WTC11 (cell line): ENCODE data around the gene EWSR1. TPM values are rescaled to one million over a fixed set of nuclear protein-coding genes. Genes with fewer than 3 reads are reported as not detected.

ENCODE experiments used
- ATAC-seq: fragments of 200-7000 bp; cut with Tn5 transposase; 2 replicates; pipeline ENCODE4 v1.10.0; 2021; ENCODE audit warnings: mild to moderate bottlenecking, moderate library complexity
- CTCF ChIA-PET: fragments of 300-600 bp; sonication (Branson Sonifier 250); formaldehyde crosslinking; loops from one replicate; lab custom pipeline; 2021; ENCODE audit warnings: antibody characterized with exemption; lab: Charles Lee
- POLR2A ChIA-PET: fragments of 350-600 bp; sonication (Branson Sonifier 250); formaldehyde crosslinking; loops from one replicate; lab custom pipeline; 2021; ENCODE audit warnings: antibody characterized with exemption; lab: Charles Lee
- DNase-seq: peaks from one replicate; pipeline ENCODE4 v3.0.0; 2021; ENCODE audit warnings: low spot score
- H3K27ac Mint-ChIP-seq: 2 replicates; pipeline ENCODE4 v1.8.0; 2021; ENCODE audit warnings: mixed read lengths
- H3K27me3 Mint-ChIP-seq: 2 replicates; pipeline ENCODE4 v1.8.0; 2021; ENCODE audit warnings: low read depth, mild to moderate bottlenecking, moderate library complexity, mixed read lengths
- H3K36me3 Mint-ChIP-seq: 2 replicates; pipeline ENCODE4 v1.8.0; 2021; ENCODE audit warnings: mixed read lengths
- H3K4me1 Mint-ChIP-seq: 2 replicates; pipeline ENCODE4 v1.8.0; 2022; ENCODE audit warnings: mixed read lengths
- H3K4me3 Mint-ChIP-seq: 2 replicates; pipeline ENCODE4 v1.8.0; 2021; ENCODE audit warnings: mild to moderate bottlenecking, moderate library complexity, mixed read lengths
- H3K9me3 Mint-ChIP-seq: 2 replicates; pipeline ENCODE4 v1.8.0; 2021; ENCODE audit warnings: mixed read lengths
- CBFB ChIP-seq: sonication (generic); formaldehyde crosslinking; IDR thresholded peaks from 2 replicates; pipeline ENCODE4 v1.8.1; 2022; ENCODE audit warnings: mild to moderate bottlenecking, low read depth, missing genetic modification reagents
- CREB1 ChIP-seq: sonication (generic); formaldehyde crosslinking; IDR thresholded peaks from 2 replicates; pipeline ENCODE4 v1.8.0; 2023; ENCODE audit warnings: mild to moderate bottlenecking, missing genetic modification reagents
- E2F1 ChIP-seq: sonication (generic); formaldehyde crosslinking; IDR thresholded peaks from 2 replicates; pipeline ENCODE4 v1.8.0; 2022; ENCODE audit warnings: mild to moderate bottlenecking, missing genetic modification reagents
- ELF4 ChIP-seq: sonication (generic); formaldehyde crosslinking; IDR thresholded peaks from 2 replicates; pipeline ENCODE4 v1.8.1; 2022; ENCODE audit warnings: low read depth, mild to moderate bottlenecking, moderate library complexity, missing genetic modification reagents
- ERG ChIP-seq: fragments of 250-450 bp; sonication (Bioruptor Pico); IDR thresholded peaks from 2 replicates; pipeline ENCODE4 v1.8.0; 2021; ENCODE audit warnings: mild to moderate bottlenecking
- ESRRA ChIP-seq: sonication (generic); formaldehyde crosslinking; IDR thresholded peaks from 2 replicates; pipeline ENCODE4 v1.8.1; 2022; ENCODE audit warnings: mild to moderate bottlenecking, missing genetic modification reagents, borderline replicate concordance
- FOXK1 ChIP-seq: sonication (generic); formaldehyde crosslinking; IDR thresholded peaks from 2 replicates; pipeline ENCODE4 v1.8.0; 2022; ENCODE audit warnings: mild to moderate bottlenecking, moderate library complexity, missing genetic modification reagents
- GRHL2 ChIP-seq: fragments of 250-450 bp; sonication (Bioruptor Pico); IDR thresholded peaks from 2 replicates; pipeline ENCODE4 v1.8.0; 2022; ENCODE audit warnings: mild to moderate bottlenecking, moderate library complexity; ENCODE audit not compliant: insufficient replicate concordance, severe bottlenecking
- IRF2 ChIP-seq: sonication (generic); formaldehyde crosslinking; IDR thresholded peaks from 2 replicates; pipeline ENCODE4 v1.8.0; 2022; ENCODE audit warnings: low read depth, missing genetic modification reagents, borderline replicate concordance
- JUN ChIP-seq: sonication (generic); formaldehyde crosslinking; IDR thresholded peaks from 2 replicates; pipeline ENCODE4 v1.8.0; 2023; ENCODE audit warnings: mild to moderate bottlenecking, missing genetic modification reagents
- MXD4 ChIP-seq: fragments of 250-450 bp; sonication (Bioruptor Pico); IDR thresholded peaks from 2 replicates; pipeline ENCODE4 v1.8.0; 2021; ENCODE audit warnings: mild to moderate bottlenecking, moderate library complexity, borderline replicate concordance
- MYBL2 ChIP-seq: sonication (generic); formaldehyde crosslinking; IDR thresholded peaks from 2 replicates; pipeline ENCODE4 v1.8.1; 2023; ENCODE audit warnings: mild to moderate bottlenecking, moderate library complexity, missing genetic modification reagents
- NFYB ChIP-seq: sonication (generic); formaldehyde crosslinking; conservative IDR thresholded peaks from 2 replicates; pipeline ENCODE4 v1.8.0; 2022; ENCODE audit warnings: low read depth, missing genetic modification reagents
- PREB ChIP-seq: sonication (generic); formaldehyde crosslinking; IDR thresholded peaks from 2 replicates; pipeline ENCODE4 v1.8.1; 2022; ENCODE audit warnings: mild to moderate bottlenecking, missing genetic modification reagents, moderate library complexity, borderline replicate concordance
- TCF7 ChIP-seq: sonication (generic); formaldehyde crosslinking; IDR thresholded peaks from 2 replicates; pipeline ENCODE4 v1.8.0; 2022; ENCODE audit warnings: mild to moderate bottlenecking, low read depth, missing genetic modification reagents, moderate library complexity
- TEAD4 ChIP-seq: sonication (generic); formaldehyde crosslinking; IDR thresholded peaks from 2 replicates; pipeline ENCODE4 v1.8.0; 2022; ENCODE audit warnings: mild to moderate bottlenecking, missing genetic modification reagents
- USF2 ChIP-seq: sonication (generic); formaldehyde crosslinking; IDR thresholded peaks from 2 replicates; pipeline ENCODE4 v1.8.1; 2023; ENCODE audit warnings: mild to moderate bottlenecking, missing genetic modification reagents, moderate library complexity
- ZNF232 ChIP-seq: sonication (generic); formaldehyde crosslinking; IDR thresholded peaks from 2 replicates; pipeline ENCODE4 v1.8.0; 2022; ENCODE audit warnings: mild to moderate bottlenecking, missing genetic modification reagents
- ZNF416 ChIP-seq: fragments of 250-450 bp; sonication (Bioruptor Pico); IDR thresholded peaks from 2 replicates; pipeline ENCODE4 v1.9.0; 2021; ENCODE audit warnings: mild to moderate bottlenecking, inconsistent platforms
- ZNF425 ChIP-seq: fragments of 250-450 bp; sonication (Bioruptor Pico); conservative IDR thresholded peaks from 2 replicates; pipeline ENCODE4 v1.9.0; 2021; ENCODE audit warnings: mild to moderate bottlenecking
- ZNF512 ChIP-seq: sonication (generic); formaldehyde crosslinking; IDR thresholded peaks from 2 replicates; pipeline ENCODE4 v1.8.1; 2022; ENCODE audit warnings: missing genetic modification reagents, borderline replicate concordance
- ZNF671 ChIP-seq: fragments of 250-450 bp; sonication (Bioruptor Pico); IDR thresholded peaks from 2 replicates; pipeline ENCODE4 v1.8.0; 2021; ENCODE audit warnings: mild to moderate bottlenecking
- total RNA-seq: library from RNA; stranded (reverse); gene quantifications from 3 replicates; pipeline ENCODE4 v1.2.3, GENCODE V29; 2021

Gene EWSR1
- total RNA-seq, 1 experiment from 2014 or later: 377 TPM

- TF ChIP-seq CREB1: no peak
- TF ChIP-seq ZNF416 (CRISPR knock-in tag): no peak
- TF ChIP-seq FOXK1 (CRISPR knock-in tag): no peak
- CTCF ChIA-PET: no interaction called here
- no peaks in the 10 kb centered on the region for H3K4me1 Mint-ChIP-seq
- H3K4me3 Mint-ChIP-seq: no peak overlapping the region
- POLR2A ChIA-PET: interaction anchor here (0.5 kb wide), 1 partner anchor 600 kb away, joined by 4 read pairs; no protein-coding TSS in a partner anchor
- no peak overlapping the region for H3K27ac Mint-ChIP-seq
- ATAC-seq (no peak), DNase-seq (no peak)
- H3K27me3 Mint-ChIP-seq: no peaks in the 10 kb centered on the region
- H3K36me3 Mint-ChIP-seq: peaks cover 33% of the 10 kb centered on the region; the same call in 1 of the 2 replicates
- no peaks in the 10 kb centered on the region for H3K9me3 Mint-ChIP-seq
These were observed 66.8 kb downstream of the EWSR1 start for GRCh38 chr22:29334696-29335344.

GRCh38 chr22:29335656-29336055 is 67.6 kb downstream of the EWSR1 start:
- DNase-seq (no peak), ATAC-seq (no peak)
- CTCF ChIA-PET: no interaction called here
- Mint-ChIP-seq H3K9me3 (no peaks in the 10 kb centered on the region), H3K27ac (no peak overlapping the region), H3K36me3 (peaks cover 33% of the 10 kb centered on the region; the same call in 1 of the 2 replicates)
- TF ChIP-seq MYBL2: no peak
- TF ChIP-seq ESRRA: no peak
- TF ChIP-seq GRHL2 (CRISPR knock-in tag): no peak
- no peak for TF ChIP-seq CBFB (CRISPR knock-in tag)
- TF ChIP-seq ERG: no peak
- TF ChIP-seq ZNF512 (CRISPR knock-in tag): no peak
- no peak for TF ChIP-seq ZNF425
- TF ChIP-seq, all 79 proteins: peak for 0
- H3K4me3 Mint-ChIP-seq: no peak overlapping the region
- no peaks in the 10 kb centered on the region for H3K27me3 Mint-ChIP-seq
- POLR2A ChIA-PET: no interaction called here
- no peaks in the 10 kb centered on the region for H3K4me1 Mint-ChIP-seq

- CTCF ChIA-PET: interaction anchor here (0.6 to 1.0 kb wide), 2 partner anchors 9 to 56 kb away, joined by 3 read pairs; no protein-coding TSS in a partner anchor
These were observed 68.9 kb downstream of the EWSR1 start for GRCh38 chr22:29336751-29337490.

More at GRCh38 chr22:29336751-29337490, 68.9 kb downstream of the EWSR1 start:
- DNase-seq (no peak), ATAC-seq (no peak)
- POLR2A ChIA-PET: interaction anchor here (0.6 kb wide), 1 partner anchor 41 kb away, joined by 3 read pairs; no protein-coding TSS in a partner anchor
- TF ChIP-seq PREB (CRISPR knock-in tag) (no peak), JUN (CRISPR knock-in tag) (no peak), MXD4 (CRISPR knock-in tag) (no peak), ZNF232 (no peak), USF2 (CRISPR knock-in tag) (no peak), IRF2 (no peak), E2F1 (CRISPR knock-in tag) (no peak), CREB1 (no peak), TCF7 (CRISPR knock-in tag) (no peak), TEAD4 (CRISPR knock-in tag) (no peak), ELF4 (CRISPR knock-in tag) (no peak), ZNF671 (CRISPR knock-in tag) (no peak), NFYB (CRISPR knock-in tag) (no peak)
- no peak overlapping the region for H3K4me3 Mint-ChIP-seq
- H3K27me3 Mint-ChIP-seq: no peaks in the 10 kb centered on the region
- H3K27ac Mint-ChIP-seq: no peak overlapping the region
- H3K4me1 Mint-ChIP-seq: no peaks in the 10 kb centered on the region
- no peaks in the 10 kb centered on the region for H3K9me3 Mint-ChIP-seq
- peaks cover 39% of the 10 kb centered on the region; the same call in 1 of the 2 replicates for H3K36me3 Mint-ChIP-seq
